Measurements from ENCODE around the gene CACNA1S. TPM values are rescaled to one million over a fixed set of nuclear protein-coding genes. Genes with fewer than 3 reads are reported as not detected.

The CACNA1S gene
- total RNA-seq, 1 donor from 2014 or later, result 0.07 TPM

GRCh38 chr1:201015551-201016091, 96.6 kb downstream of the CACNA1S start:
- Mint-ChIP-seq H3K27ac (ENCODE audit: unreplicated experiment) (no peak overlapping the region), H3K4me1 (peaks cover 55% of the 10 kb centered on the region), H3K27me3 (ENCODE audit: low read depth) (no peaks in the 10 kb centered on the region), H3K9me3 (no peaks in the 10 kb centered on the region), H3K4me3 (peak overlapping the region; percentile 47), H3K36me3 (ENCODE audit: low read depth) (no peaks in the 10 kb centered on the region)
- no peak for DNase-seq (ENCODE audit: low read depth, low spot score)
- TF ChIP-seq CTCF (conservative IDR thresholded peaks at IDR 0.05), result no peak

DNA sequence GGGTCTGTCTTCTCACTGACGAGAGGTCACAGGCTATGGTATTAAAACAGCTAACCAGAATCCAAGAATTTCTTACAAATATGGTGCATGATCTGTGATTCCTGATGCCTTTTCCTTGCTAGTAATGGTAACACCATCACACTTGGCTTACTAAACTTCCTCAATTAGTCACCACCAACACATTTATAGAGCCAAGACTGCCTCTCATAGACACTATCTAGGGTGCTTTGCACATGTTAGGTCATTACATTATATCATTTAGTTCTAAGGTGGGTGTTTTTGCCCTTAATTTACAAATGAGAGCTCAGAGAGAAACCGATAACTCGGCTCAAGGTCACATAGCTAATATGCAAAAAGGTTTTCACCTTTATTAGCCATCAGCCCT, 97.4 kb downstream of the CACNA1S start:
- Mint-ChIP-seq H3K27ac (ENCODE audit: unreplicated experiment) (no peak overlapping the region), H3K4me1 (peaks cover 58% of the 10 kb centered on the region), H3K36me3 (ENCODE audit: low read depth) (no peaks in the 10 kb centered on the region), H3K9me3 (no peaks in the 10 kb centered on the region), H3K27me3 (ENCODE audit: low read depth) (no peaks in the 10 kb centered on the region), H3K4me3 (no peak overlapping the region)
- DNase-seq (ENCODE audit: low read depth, low spot score), result no peak
- TF ChIP-seq CTCF (conservative IDR thresholded peaks at IDR 0.05), result no peak

DNA sequence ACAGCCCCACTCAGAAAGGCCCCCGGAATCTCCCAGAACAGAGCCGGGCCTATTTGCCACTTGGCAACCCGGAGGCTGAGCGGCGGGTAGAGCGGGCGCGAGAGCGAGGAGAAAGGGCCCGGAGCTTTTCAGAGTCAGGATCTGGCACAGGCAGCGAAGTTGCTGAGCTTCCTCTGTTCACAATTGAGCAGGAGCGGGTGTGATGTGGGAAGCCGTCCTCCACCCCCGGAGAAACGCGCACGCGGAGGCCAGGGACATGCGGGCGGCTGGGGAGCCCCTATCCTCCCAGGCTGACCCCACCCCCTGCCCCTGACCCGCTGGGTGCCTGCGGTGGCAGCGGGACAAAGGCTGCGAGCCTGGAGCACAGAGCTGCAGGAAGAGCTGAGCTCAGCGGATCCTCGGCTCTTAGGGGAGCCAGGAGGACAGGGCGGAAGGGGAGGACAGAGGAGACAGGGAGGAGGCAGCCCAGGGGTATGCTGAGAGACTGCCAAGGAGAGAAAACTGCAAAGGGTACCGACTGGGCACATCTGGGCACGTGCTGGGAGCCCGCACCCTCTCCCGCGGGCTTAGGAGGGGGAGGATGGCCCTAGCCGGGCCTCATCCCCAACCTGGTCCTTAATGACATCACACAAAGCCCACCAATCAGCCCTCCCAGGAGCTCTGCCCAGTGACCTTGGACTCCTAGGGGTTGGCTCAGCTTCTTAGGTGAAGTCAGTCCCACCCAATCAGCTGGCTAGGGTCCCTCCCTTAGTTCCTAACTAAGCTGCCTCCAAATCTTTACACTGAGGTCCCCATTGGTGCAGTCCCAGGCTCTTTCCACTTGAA, 98.0 kb downstream of the CACNA1S start:
- H3K27ac Mint-ChIP-seq (ENCODE audit: unreplicated experiment), result no peak overlapping the region

GRCh38 chr1:201013031-201013485, 99.2 kb downstream of the CACNA1S start:
- Mint-ChIP-seq H3K27me3 (ENCODE audit: low read depth) (no peaks in the 10 kb centered on the region), H3K27ac (ENCODE audit: unreplicated experiment) (peak overlapping the region; percentile 35), H3K4me1 (peaks cover 62% of the 10 kb centered on the region), H3K4me3 (no peak overlapping the region), H3K9me3 (no peaks in the 10 kb centered on the region), H3K36me3 (ENCODE audit: low read depth) (no peaks in the 10 kb centered on the region)
- TF ChIP-seq CTCF (conservative IDR thresholded peaks at IDR 0.05), result no peak
- DNase-seq (ENCODE audit: low read depth, low spot score), result no peak

More for the DNA sequence above, 98.0 kb downstream of the CACNA1S start:
- Mint-ChIP-seq H3K9me3 (no peaks in the 10 kb centered on the region), H3K4me1 (peaks cover 64% of the 10 kb centered on the region), H3K27me3 (ENCODE audit: low read depth) (no peaks in the 10 kb centered on the region), H3K4me3 (no peak overlapping the region), H3K36me3 (ENCODE audit: low read depth) (no peaks in the 10 kb centered on the region)
- TF ChIP-seq CTCF (conservative IDR thresholded peaks at IDR 0.05), result no peak
- DNase-seq (ENCODE audit: low read depth, low spot score), result no peak

GRCh38 chr1:201011616-201012015, 100.6 kb downstream of the CACNA1S start:
- H3K27me3 Mint-ChIP-seq (ENCODE audit: low read depth), result no peaks in the 10 kb centered on the region
- no peak overlapping the region for H3K27ac Mint-ChIP-seq (ENCODE audit: unreplicated experiment)
- H3K36me3 Mint-ChIP-seq (ENCODE audit: low read depth), result no peaks in the 10 kb centered on the region
- no peak overlapping the region for H3K4me3 Mint-ChIP-seq
- peaks cover 52% of the 10 kb centered on the region for H3K4me1 Mint-ChIP-seq
- no peaks in the 10 kb centered on the region for H3K9me3 Mint-ChIP-seq
- no peak for TF ChIP-seq CTCF (conservative IDR thresholded peaks at IDR 0.05)
- DNase-seq (ENCODE audit: low read depth, low spot score), result no peak

Measured in neural crest cell (in vitro differentiated cells).